SK-N-SH treated with all-trans-retinoic acid at 6 μM for 48 hours (cell line): ENCODE results near the gene PRR11.
"Not testable (repeated sequence)": the region's sequence is repeated elsewhere in the genome, so short reads cannot be mapped to it uniquely, and the experiment has no call there.

Experiments used
- ATAC-seq: fragments of 200-7000 bp; cut with Tn5 transposase; 3 replicates; pipeline ENCODE4 v1.9.1; 2020; ENCODE audit warnings: mild to moderate bottlenecking, moderate library complexity
- ARNTL ChIP-seq: fragments of 450-650 bp; formaldehyde crosslinking; IDR thresholded peaks from 2 replicates; pipeline ENCODE4 v1.5.0; 2020; ENCODE audit warnings: low read depth, mild to moderate bottlenecking, moderate library complexity, borderline replicate concordance
- BACH2 ChIP-seq: fragments of 250-450 bp; sonication (Bioruptor Pico); IDR thresholded peaks from 2 replicates; pipeline ENCODE4 v1.9.0; 2021; ENCODE audit warnings: mild to moderate bottlenecking, borderline replicate concordance
- CSDC2 ChIP-seq: fragments of 250-450 bp; sonication (Bioruptor Pico); IDR thresholded peaks from 2 replicates; pipeline ENCODE4 v1.5.0; 2020; ENCODE audit warnings: mild to moderate bottlenecking, moderate library complexity
- ESRRG ChIP-seq: fragments of 250-450 bp; sonication (Bioruptor Pico); IDR thresholded peaks from 2 replicates; pipeline ENCODE4 v1.6.1; 2021; ENCODE audit warnings: mild to moderate bottlenecking
- GLIS3 ChIP-seq: fragments of 250-450 bp; sonication (Bioruptor Pico); IDR thresholded peaks from 2 replicates; pipeline ENCODE4 v1.5.0; 2020; ENCODE audit warnings: mild to moderate bottlenecking, moderate library complexity
- ISL1 ChIP-seq: fragments of 250-450 bp; sonication (Bioruptor Pico); IDR thresholded peaks from 2 replicates; pipeline ENCODE4 v2.1.2; 2022; ENCODE audit warnings: mild to moderate bottlenecking, moderate library complexity
- PATZ1 ChIP-seq: fragments of 250-450 bp; sonication (Bioruptor Pico); IDR thresholded peaks from 2 replicates; pipeline ENCODE4 v1.8.0; 2020; ENCODE audit warnings: mild to moderate bottlenecking, moderate library complexity, borderline replicate concordance
- PPARA ChIP-seq: fragments of 250-450 bp; sonication (Bioruptor Pico); IDR thresholded peaks from 2 replicates; pipeline ENCODE4 v1.5.0; 2020; ENCODE audit warnings: mild to moderate bottlenecking, borderline replicate concordance
- RARB ChIP-seq: fragments of 250-450 bp; sonication (Bioruptor Pico); IDR thresholded peaks from 2 replicates; pipeline ENCODE4 v1.8.0; 2021; ENCODE audit warnings: mild to moderate bottlenecking, moderate library complexity
- SNAI2 ChIP-seq: fragments of 250-450 bp; sonication (Bioruptor Pico); IDR thresholded peaks from 2 replicates; pipeline ENCODE4 v1.5.0; 2020; ENCODE audit warnings: mild to moderate bottlenecking, moderate library complexity
- TCF4 ChIP-seq: fragments of 250-450 bp; sonication (Bioruptor Pico); IDR thresholded peaks from 2 replicates; pipeline ENCODE4 v1.8.0; 2021; ENCODE audit warnings: mild to moderate bottlenecking, moderate library complexity, borderline replicate concordance
- TOX ChIP-seq: fragments of 250-450 bp; sonication (Bioruptor Pico); IDR thresholded peaks from 2 replicates; pipeline ENCODE4 v1.8.0; 2021; ENCODE audit warnings: mild to moderate bottlenecking, moderate library complexity, borderline replicate concordance
- ZC3H10 ChIP-seq: fragments of 250-450 bp; sonication (Bioruptor Pico); IDR thresholded peaks from 2 replicates; pipeline ENCODE4 v1.5.1; 2021; ENCODE audit warnings: mild to moderate bottlenecking, moderate library complexity
- ZFP3 ChIP-seq: fragments of 250-450 bp; sonication (Bioruptor Pico); IDR thresholded peaks from 2 replicates; pipeline ENCODE4 v1.5.0; 2020; ENCODE audit warnings: mild to moderate bottlenecking, moderate library complexity
- ZFP30 ChIP-seq: fragments of 450-650 bp; formaldehyde crosslinking; IDR thresholded peaks from 2 replicates; pipeline ENCODE4 v1.5.0; 2022; ENCODE audit warnings: mild to moderate bottlenecking, moderate library complexity
- ZNF565 ChIP-seq: fragments of 450-650 bp; formaldehyde crosslinking; conservative IDR thresholded peaks from 2 replicates; pipeline ENCODE4 v1.5.0; 2020; ENCODE audit warnings: low read depth, mild to moderate bottlenecking, moderate library complexity
- ZNF70 ChIP-seq: fragments of 450-650 bp; formaldehyde crosslinking; IDR thresholded peaks from 2 replicates; pipeline ENCODE4 v1.5.0; 2020; ENCODE audit warnings: mild to moderate bottlenecking, moderate library complexity
- ZNF8 ChIP-seq: fragments of 450-650 bp; formaldehyde crosslinking; IDR thresholded peaks from 2 replicates; pipeline ENCODE4 v1.5.0; 2020; ENCODE audit warnings: mild to moderate bottlenecking, moderate library complexity
- TF ChIP-seq, protein P1 (sequence below): fragments of 250-450 bp; sonication (Bioruptor Pico); IDR thresholded peaks from 2 replicates; pipeline ENCODE4 v1.5.1; 2020; ENCODE audit warnings: low read depth, mild to moderate bottlenecking, moderate library complexity
- TF ChIP-seq, protein P2 (sequence below): fragments of 250-450 bp; sonication (Bioruptor Pico); IDR thresholded peaks from 2 replicates; pipeline ENCODE4 v1.5.1; 2021; ENCODE audit warnings: mild to moderate bottlenecking, moderate library complexity

PRR11 gene

DNA sequence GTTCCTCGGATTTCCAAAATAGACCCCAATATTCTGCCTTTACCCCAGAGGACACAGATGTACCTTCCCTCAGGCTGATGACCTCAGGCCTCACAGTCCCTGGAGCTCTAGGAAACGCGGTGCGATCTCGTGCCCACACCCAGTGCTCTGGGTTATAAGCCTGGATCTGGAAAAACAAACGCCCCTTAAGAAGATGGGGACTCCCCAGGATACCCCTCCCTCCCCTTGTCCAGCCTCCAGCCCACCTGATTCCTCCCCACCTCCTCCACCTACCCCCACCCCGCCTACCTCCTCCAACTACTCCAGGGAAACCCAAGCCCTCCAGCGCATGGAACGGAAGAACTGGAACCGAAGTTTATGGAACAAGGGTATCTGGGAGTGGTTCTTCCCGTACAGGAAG is 19.1 kb downstream of the PRR11 start:
- no peak for ATAC-seq
- TF ChIP-seq ARNTL (CRISPR knock-in tag) = no peak
- no peak for TF ChIP-seq ZNF70 (CRISPR knock-in tag)
- no peak for TF ChIP-seq RARB
- no peak for TF ChIP-seq TOX (CRISPR knock-in tag)
- no peak for TF ChIP-seq ISL1

DNA sequence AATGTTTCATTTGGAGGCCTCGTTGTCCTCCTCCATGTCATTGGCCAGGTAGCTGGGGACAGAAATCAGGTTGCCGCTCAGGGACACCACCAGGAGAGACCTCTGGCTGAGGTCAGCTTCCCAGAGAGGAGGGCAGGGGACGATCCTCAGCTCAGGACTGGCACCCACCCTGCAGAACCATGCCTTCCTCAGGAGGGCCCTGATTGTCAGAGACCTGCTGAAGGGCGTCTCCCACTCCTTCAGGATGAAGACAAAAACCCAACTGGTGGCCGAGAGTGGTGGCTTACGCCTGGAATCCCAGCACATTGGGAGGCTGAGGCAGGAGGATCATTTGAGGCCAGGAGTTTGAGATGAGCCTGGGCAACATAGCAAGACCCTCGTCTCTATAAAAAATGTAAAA is 19.5 kb downstream of the PRR11 start:
- TF ChIP-seq PATZ1 (CRISPR knock-in tag) = no peak
- TF ChIP-seq ISL1 = no peak
- no peak for TF ChIP-seq ZNF8 (CRISPR knock-in tag)
- TF ChIP-seq ZC3H10 (CRISPR knock-in tag) = no peak
- TF ChIP-seq ESRRG (CRISPR knock-in tag) = no peak
- no peak for TF ChIP-seq ZFP3 (CRISPR knock-in tag)
- TF ChIP-seq, protein P1, sequence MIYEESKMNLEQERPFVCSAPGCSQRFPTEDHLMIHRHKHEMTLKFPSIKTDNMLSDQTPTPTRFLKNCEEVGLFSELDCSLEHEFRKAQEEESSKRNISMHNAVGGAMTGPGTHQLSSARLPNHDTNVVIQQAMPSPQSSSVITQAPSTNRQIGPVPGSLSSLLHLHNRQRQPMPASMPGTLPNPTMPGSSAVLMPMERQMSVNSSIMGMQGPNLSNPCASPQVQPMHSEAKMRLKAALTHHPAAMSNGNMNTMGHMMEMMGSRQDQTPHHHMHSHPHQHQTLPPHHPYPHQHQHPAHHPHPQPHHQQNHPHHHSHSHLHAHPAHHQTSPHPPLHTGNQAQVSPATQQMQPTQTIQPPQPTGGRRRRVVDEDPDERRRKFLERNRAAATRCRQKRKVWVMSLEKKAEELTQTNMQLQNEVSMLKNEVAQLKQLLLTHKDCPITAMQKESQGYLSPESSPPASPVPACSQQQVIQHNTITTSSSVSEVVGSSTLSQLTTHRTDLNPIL (CRISPR knock-in tag) = no peak
- TF ChIP-seq TOX (CRISPR knock-in tag) = no peak
- no peak for TF ChIP-seq ZNF565 (CRISPR knock-in tag)
- no peak for TF ChIP-seq TCF4 (CRISPR knock-in tag)
- TF ChIP-seq SNAI2 (CRISPR knock-in tag) = no peak
- no peak for TF ChIP-seq BACH2 (CRISPR knock-in tag)
- no peak for TF ChIP-seq ARNTL (CRISPR knock-in tag)
- no peak for TF ChIP-seq GLIS3 (CRISPR knock-in tag)
- TF ChIP-seq PPARA = no peak
- TF ChIP-seq, all 23 proteins: peak for 0
- no peak for ATAC-seq

GRCh38 chr17:59178266-59178985 is 22.9 kb downstream of the PRR11 start:
- TF ChIP-seq TCF4 (CRISPR knock-in tag) (no peak), GLIS3 (CRISPR knock-in tag) (no peak), PPARA (no peak), RARB (no peak), ZNF8 (CRISPR knock-in tag) (no peak), PATZ1 (CRISPR knock-in tag) (no peak), SNAI2 (CRISPR knock-in tag) (no peak), ZNF70 (CRISPR knock-in tag) (no peak), ZFP30 (no peak), TOX (CRISPR knock-in tag) (no peak), ZFP3 (CRISPR knock-in tag) (no peak), ARNTL (CRISPR knock-in tag) (no peak), ZC3H10 (CRISPR knock-in tag) (no peak)
- TF ChIP-seq, protein P1 (CRISPR knock-in tag) = no peak
- ATAC-seq = no peak; the same call in 2 of the 3 replicates

DNA sequence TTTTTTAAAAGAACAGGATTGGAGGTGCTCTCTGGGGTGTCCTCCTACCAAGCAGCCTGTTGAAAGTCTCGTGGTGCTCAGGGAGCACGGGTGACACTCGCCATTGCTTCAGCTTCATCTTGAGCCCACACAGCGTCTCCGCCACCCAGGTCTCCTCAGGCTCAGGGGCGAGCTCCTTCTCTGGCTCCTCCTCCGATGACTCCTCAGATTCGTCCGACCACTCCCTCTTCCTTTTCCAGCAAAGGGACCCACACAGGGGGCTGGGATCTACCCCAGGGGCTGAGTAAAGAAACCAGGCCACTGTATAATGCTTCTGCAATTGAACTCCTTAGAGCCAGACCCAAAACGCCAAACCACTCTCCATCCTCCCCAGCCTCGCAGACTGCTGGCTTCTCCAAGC is 24.1 kb downstream of the PRR11 start:
- not testable (repeated sequence) for ATAC-seq

DNA sequence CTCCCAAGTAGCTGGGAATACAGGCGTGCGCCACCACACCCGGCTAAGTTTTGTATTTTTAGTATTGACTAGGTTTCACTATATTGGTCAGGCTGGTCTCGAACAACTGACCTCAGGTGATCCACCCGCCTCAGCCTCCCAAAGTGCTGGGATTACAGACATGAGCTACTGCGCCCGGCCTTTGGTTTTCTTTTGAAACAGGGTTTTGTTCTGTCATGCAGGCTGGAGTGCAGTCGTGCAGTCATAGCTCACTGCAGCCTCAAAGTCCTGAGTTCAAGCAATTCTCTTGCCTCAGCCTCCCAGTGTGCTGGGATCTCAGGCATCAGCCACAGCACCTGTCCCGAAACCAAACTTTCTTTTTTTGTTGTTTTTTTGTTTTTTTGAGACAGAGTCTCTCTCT is 25.1 kb downstream of the PRR11 start:
- no peak for ATAC-seq
- TF ChIP-seq ESRRG (CRISPR knock-in tag) (no peak), PATZ1 (CRISPR knock-in tag) (no peak), RARB (no peak), PPARA (no peak), ARNTL (CRISPR knock-in tag) (no peak), ZNF565 (CRISPR knock-in tag) (no peak), ZFP3 (CRISPR knock-in tag) (no peak), CSDC2 (CRISPR knock-in tag) (no peak), ZC3H10 (CRISPR knock-in tag) (no peak)
- TF ChIP-seq, protein P2, sequence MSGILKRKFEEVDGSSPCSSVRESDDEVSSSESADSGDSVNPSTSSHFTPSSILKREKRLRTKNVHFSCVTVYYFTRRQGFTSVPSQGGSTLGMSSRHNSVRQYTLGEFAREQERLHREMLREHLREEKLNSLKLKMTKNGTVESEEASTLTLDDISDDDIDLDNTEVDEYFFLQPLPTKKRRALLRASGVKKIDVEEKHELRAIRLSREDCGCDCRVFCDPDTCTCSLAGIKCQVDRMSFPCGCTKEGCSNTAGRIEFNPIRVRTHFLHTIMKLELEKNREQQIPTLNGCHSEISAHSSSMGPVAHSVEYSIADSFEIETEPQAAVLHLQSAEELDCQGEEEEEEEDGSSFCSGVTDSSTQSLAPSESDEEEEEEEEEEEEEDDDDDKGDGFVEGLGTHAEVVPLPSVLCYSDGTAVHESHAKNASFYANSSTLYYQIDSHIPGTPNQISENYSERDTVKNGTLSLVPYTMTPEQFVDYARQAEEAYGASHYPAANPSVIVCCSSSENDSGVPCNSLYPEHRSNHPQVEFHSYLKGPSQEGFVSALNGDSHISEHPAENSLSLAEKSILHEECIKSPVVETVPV (CRISPR knock-in tag) = no peak
